Measurements from ENCODE around the gene IL24.

The IL24 gene

GRCh38 chr1:206924592-206925105 lies 27.4 kb downstream of the IL24 start:
- H3K4me3 ChIP-seq (ENCODE audit: low read depth in 1 of 2, low read length in 1 of 2): no peak overlapping the region
- H3K9me3 ChIP-seq: no peaks in the 10 kb centered on the region
- no peaks in the 10 kb centered on the region for H3K36me3 ChIP-seq
- no peaks in the 10 kb centered on the region for H3K27me3 ChIP-seq
- TF ChIP-seq CTCF (IDR thresholded peaks at IDR 0.05): no peak
- peak overlapping the region; percentile 37 for H3K27ac ChIP-seq
- H3K4me1 ChIP-seq (ENCODE audit: control insufficient read depth in 1 of 2, insufficient read depth in 1 of 2, low read depth in 1 of 2, low read length in 1 of 2): peaks cover 32 to 40% of the 10 kb centered on the region in 2 experiments

DNA sequence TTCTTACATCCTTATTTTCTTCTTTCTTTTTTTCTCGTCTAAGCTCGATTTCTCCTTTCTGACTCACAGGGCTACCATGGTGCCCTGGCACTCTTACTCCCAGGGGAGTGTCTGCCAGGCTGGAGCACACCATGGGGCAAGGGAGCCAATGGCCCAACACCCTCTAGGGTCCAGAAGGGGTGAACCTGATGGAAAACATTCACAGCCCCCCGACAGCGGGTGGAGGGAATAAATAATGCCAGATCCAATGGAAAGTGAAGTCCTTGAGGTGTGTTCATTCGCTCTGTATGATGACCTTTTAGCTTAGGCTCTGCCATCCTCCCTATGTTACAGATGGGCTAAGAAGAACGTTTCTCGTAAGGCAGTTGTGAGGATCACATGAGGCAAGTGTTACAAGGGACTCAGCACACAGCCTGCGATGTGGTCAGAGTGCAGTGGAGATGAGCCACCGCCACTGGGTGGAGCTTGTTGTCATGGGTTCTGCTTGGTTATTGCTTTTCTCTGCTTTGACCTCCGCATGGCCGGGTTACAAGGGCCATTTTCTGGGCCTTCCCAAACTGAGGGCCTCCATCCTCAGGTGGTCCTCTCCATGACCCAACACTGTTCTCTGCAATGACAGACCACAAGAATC lies 28.0 kb downstream of the IL24 start:
- TF ChIP-seq CTCF (IDR thresholded peaks at IDR 0.05): no peak

DNA sequence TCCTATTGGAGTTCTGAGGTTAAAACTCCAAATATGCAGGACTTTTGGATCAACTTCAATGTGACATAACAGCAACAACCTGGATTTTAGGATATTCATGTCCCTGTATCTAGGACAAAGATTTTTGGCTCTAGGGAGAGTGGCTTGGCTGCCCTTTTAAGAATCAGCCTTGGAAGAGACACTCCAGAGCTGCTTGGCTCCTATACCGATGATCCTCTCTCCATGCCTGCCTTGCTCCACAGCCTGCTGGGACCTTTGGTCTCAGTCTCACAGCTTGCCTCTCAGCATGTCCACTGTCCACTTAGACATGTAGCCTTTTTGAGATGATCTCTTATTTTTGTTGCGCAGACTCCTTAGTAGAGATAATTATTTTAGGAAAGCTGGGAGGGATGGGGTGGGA lies 29.0 kb downstream of the IL24 start:
- Histone ChIP-seq H3K4me3 (ENCODE audit: low read depth in 1 of 2, low read length in 1 of 2) (no peak overlapping the region), H3K9me3 (no peaks in the 10 kb centered on the region), H3K27ac (no peak overlapping the region), H3K27me3 (no peaks in the 10 kb centered on the region), H3K36me3 (no peaks in the 10 kb centered on the region), H3K4me1 (ENCODE audit: control insufficient read depth in 1 of 2, insufficient read depth in 1 of 2, low read depth in 1 of 2, low read length in 1 of 2) (peaks cover 27 to 31% of the 10 kb centered on the region in 2 experiments)
- TF ChIP-seq CTCF (IDR thresholded peaks at IDR 0.05): no peak

More for the DNA sequence above, 28.0 kb downstream of the IL24 start:
- no peaks in the 10 kb centered on the region for H3K9me3 ChIP-seq
- H3K36me3 ChIP-seq: no peaks in the 10 kb centered on the region
- H3K4me3 ChIP-seq (ENCODE audit: low read depth in 1 of 2, low read length in 1 of 2): no peak overlapping the region
- peak overlapping the region; percentile 37 for H3K27ac ChIP-seq
- H3K4me1 ChIP-seq (ENCODE audit: control insufficient read depth in 1 of 2, insufficient read depth in 1 of 2, low read depth in 1 of 2, low read length in 1 of 2): peaks cover 32 to 40% of the 10 kb centered on the region in 2 experiments
- no peaks in the 10 kb centered on the region for H3K27me3 ChIP-seq

- H3K27ac ChIP-seq: no peak overlapping the region
- no peaks in the 10 kb centered on the region for H3K4me1 ChIP-seq (ENCODE audit: control insufficient read depth in 1 of 2, insufficient read depth in 1 of 2, low read depth in 1 of 2, low read length in 1 of 2)
Observed at GRCh38 chr1:206929524-206929923, 32.3 kb downstream of the IL24 start.

DNA sequence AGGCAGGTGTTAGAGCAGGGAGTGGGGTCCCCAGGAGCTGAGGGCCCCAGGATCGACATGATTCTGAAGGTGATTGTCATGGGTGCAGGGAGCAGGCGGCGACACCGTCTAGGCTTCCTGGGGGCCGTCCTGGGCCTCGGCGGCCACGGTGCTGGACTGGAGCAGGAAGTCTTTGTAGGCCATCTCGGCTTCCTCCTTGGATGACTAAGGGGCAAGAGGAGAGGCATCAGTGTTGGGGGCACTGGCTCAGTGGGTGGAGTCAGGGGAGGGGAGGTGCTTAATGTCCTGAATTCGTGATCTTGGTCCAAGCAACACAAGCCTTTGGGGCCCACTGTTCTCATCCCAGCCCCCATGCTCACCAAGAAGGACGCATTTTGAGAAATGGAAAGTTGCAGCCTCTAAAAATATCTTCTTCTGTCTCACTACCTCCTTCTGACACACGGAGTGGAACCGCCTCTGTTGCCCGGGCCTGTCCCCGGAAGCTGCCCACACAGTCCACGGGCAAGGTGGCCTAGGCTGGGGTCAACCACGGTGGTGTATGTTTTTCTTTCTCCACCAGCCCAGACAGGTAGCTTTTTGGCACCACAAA lies 33.1 kb downstream of the IL24 start:
- H3K4me3 ChIP-seq (ENCODE audit: low read depth in 1 of 2, low read length in 1 of 2): no peak overlapping the region
- H3K36me3 ChIP-seq: no peaks in the 10 kb centered on the region
- H3K27ac ChIP-seq: no peak overlapping the region
- no peaks in the 10 kb centered on the region for H3K4me1 ChIP-seq (ENCODE audit: control insufficient read depth in 1 of 2, insufficient read depth in 1 of 2, low read depth in 1 of 2, low read length in 1 of 2)
- peaks cover 3% of the 10 kb centered on the region for H3K27me3 ChIP-seq
- H3K9me3 ChIP-seq: no peaks in the 10 kb centered on the region
- no peak for TF ChIP-seq CTCF (IDR thresholded peaks at IDR 0.05)

More at GRCh38 chr1:206929524-206929923, 32.3 kb downstream of the IL24 start:
- TF ChIP-seq CTCF (IDR thresholded peaks at IDR 0.05): no peak
- no peaks in the 10 kb centered on the region for H3K27me3 ChIP-seq
- no peak overlapping the region for H3K4me3 ChIP-seq (ENCODE audit: low read depth in 1 of 2, low read length in 1 of 2)
- no peaks in the 10 kb centered on the region for H3K36me3 ChIP-seq
- H3K9me3 ChIP-seq: no peaks in the 10 kb centered on the region
